ENCODE results near the gene PARN. TPM values are rescaled to one million over a fixed set of nuclear protein-coding genes. Genes with fewer than 3 reads are reported as not detected.

Gene PARN
- total RNA-seq, 1 experiment from 2014 or later = 37.7 TPM

DNA sequence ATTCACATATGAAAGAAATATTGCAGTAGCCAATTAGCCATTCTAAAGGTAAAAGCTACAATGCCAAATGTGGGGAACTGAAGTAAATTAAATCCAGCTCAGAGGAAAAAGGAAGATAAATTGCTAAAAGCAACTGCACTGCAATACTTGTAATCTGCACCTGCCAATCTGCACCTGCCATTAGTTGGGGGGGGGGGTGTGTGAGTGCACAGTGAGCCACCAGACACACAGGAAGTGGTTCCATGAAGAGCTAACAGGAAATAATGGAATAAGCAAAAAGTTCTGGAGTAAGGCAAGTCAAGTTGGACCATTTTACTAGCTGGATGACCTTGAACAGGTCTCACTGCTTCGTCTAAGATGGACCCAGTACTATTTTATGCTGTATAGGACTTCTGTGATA is 191.8 kb downstream of the PARN start:
- no peaks in the 10 kb centered on the region for H3K9me3 Mint-ChIP-seq
- CTCF ChIA-PET = no interaction called here
- H3K36me3 Mint-ChIP-seq = peaks cover 4% of the 10 kb centered on the region; the same call in 1 of the 2 replicates
- TF ChIP-seq, protein P1, sequence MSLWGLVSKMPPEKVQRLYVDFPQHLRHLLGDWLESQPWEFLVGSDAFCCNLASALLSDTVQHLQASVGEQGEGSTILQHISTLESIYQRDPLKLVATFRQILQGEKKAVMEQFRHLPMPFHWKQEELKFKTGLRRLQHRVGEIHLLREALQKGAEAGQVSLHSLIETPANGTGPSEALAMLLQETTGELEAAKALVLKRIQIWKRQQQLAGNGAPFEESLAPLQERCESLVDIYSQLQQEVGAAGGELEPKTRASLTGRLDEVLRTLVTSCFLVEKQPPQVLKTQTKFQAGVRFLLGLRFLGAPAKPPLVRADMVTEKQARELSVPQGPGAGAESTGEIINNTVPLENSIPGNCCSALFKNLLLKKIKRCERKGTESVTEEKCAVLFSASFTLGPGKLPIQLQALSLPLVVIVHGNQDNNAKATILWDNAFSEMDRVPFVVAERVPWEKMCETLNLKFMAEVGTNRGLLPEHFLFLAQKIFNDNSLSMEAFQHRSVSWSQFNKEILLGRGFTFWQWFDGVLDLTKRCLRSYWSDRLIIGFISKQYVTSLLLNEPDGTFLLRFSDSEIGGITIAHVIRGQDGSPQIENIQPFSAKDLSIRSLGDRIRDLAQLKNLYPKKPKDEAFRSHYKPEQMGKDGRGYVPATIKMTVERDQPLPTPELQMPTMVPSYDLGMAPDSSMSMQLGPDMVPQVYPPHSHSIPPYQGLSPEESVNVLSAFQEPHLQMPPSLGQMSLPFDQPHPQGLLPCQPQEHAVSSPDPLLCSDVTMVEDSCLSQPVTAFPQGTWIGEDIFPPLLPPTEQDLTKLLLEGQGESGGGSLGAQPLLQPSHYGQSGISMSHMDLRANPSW (CRISPR knock-in tag; conservative IDR thresholded peaks at IDR 0.05; ENCODE audit: low read depth) = no peak
- TF ChIP-seq, protein P2, sequence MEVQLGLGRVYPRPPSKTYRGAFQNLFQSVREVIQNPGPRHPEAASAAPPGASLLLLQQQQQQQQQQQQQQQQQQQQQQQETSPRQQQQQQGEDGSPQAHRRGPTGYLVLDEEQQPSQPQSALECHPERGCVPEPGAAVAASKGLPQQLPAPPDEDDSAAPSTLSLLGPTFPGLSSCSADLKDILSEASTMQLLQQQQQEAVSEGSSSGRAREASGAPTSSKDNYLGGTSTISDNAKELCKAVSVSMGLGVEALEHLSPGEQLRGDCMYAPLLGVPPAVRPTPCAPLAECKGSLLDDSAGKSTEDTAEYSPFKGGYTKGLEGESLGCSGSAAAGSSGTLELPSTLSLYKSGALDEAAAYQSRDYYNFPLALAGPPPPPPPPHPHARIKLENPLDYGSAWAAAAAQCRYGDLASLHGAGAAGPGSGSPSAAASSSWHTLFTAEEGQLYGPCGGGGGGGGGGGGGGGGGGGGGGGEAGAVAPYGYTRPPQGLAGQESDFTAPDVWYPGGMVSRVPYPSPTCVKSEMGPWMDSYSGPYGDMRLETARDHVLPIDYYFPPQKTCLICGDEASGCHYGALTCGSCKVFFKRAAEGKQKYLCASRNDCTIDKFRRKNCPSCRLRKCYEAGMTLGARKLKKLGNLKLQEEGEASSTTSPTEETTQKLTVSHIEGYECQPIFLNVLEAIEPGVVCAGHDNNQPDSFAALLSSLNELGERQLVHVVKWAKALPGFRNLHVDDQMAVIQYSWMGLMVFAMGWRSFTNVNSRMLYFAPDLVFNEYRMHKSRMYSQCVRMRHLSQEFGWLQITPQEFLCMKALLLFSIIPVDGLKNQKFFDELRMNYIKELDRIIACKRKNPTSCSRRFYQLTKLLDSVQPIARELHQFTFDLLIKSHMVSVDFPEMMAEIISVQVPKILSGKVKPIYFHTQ (CRISPR knock-in tag; IDR thresholded peaks at IDR 0.05) = no peak
- TF ChIP-seq FOXK1 (CRISPR knock-in tag; IDR thresholded peaks at IDR 0.05) = no peak
- TF ChIP-seq, protein P3, sequence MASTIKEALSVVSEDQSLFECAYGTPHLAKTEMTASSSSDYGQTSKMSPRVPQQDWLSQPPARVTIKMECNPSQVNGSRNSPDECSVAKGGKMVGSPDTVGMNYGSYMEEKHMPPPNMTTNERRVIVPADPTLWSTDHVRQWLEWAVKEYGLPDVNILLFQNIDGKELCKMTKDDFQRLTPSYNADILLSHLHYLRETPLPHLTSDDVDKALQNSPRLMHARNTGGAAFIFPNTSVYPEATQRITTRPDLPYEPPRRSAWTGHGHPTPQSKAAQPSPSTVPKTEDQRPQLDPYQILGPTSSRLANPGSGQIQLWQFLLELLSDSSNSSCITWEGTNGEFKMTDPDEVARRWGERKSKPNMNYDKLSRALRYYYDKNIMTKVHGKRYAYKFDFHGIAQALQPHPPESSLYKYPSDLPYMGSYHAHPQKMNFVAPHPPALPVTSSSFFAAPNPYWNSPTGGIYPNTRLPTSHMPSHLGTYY (CRISPR knock-in tag; IDR thresholded peaks at IDR 0.05) = no peak
- TF ChIP-seq TEAD4 (CRISPR knock-in tag; IDR thresholded peaks at IDR 0.05) = no peak
- TF ChIP-seq EMX1 (CRISPR knock-in tag; IDR thresholded peaks at IDR 0.05) = no peak
- TF ChIP-seq, protein P4, sequence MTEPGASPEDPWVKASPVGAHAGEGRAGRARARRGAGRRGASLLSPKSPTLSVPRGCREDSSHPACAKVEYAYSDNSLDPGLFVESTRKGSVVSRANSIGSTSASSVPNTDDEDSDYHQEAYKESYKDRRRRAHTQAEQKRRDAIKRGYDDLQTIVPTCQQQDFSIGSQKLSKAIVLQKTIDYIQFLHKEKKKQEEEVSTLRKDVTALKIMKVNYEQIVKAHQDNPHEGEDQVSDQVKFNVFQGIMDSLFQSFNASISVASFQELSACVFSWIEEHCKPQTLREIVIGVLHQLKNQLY (CRISPR knock-in tag; IDR thresholded peaks at IDR 0.05) = no peak
- TF ChIP-seq RELA (CRISPR knock-in tag; IDR thresholded peaks at IDR 0.05; ENCODE audit: borderline replicate concordance) = no peak
- TF ChIP-seq, protein P5, sequence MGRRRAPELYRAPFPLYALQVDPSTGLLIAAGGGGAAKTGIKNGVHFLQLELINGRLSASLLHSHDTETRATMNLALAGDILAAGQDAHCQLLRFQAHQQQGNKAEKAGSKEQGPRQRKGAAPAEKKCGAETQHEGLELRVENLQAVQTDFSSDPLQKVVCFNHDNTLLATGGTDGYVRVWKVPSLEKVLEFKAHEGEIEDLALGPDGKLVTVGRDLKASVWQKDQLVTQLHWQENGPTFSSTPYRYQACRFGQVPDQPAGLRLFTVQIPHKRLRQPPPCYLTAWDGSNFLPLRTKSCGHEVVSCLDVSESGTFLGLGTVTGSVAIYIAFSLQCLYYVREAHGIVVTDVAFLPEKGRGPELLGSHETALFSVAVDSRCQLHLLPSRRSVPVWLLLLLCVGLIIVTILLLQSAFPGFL (CRISPR knock-in tag; IDR thresholded peaks at IDR 0.05; ENCODE audit: borderline replicate concordance) = no peak
- no peak for TF ChIP-seq JAZF1 (CRISPR knock-in tag; IDR thresholded peaks at IDR 0.05)
- no peak for TF ChIP-seq SMAD4 (CRISPR knock-in tag; IDR thresholded peaks at IDR 0.05)
- peaks cover 17% of the 10 kb centered on the region for H3K4me1 Mint-ChIP-seq
- no peaks in the 10 kb centered on the region for H3K27me3 Mint-ChIP-seq (ENCODE audit: low read depth)
- DNase-seq (ENCODE audit: low spot score) (no peak), ATAC-seq (no peak)
- POLR2A ChIA-PET = interaction anchor here (0.7 kb wide), 1 partner anchor 194 kb away, joined by 4 read pairs; the partner anchor contains the start of gene BFAR
- H3K4me3 Mint-ChIP-seq = no peak overlapping the region
- H3K27ac Mint-ChIP-seq = no peak overlapping the region

DNA sequence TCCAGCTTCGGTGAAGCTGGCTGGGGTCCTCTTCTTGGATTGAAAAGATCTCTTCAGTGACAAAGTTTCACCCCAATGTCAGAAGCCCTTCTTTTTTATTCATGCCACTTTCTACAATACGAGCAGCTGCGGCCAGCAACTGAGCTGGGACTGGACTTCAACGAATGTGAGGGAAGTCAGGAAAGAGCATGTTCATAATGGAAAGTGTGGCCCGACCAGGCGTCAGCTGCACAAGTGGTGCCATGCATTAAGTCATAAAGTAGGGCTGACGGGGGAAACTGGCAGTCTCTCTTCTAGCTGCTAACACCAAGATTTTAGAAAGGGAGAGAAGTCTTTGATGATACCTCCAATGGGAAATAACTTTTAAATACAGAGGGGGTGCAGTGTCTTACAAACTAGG is 192.6 kb downstream of the PARN start:
- Mint-ChIP-seq H3K4me3 (no peak overlapping the region), H3K27me3 (ENCODE audit: low read depth) (no peaks in the 10 kb centered on the region), H3K9me3 (peaks cover 2% of the 10 kb centered on the region; the same call in 1 of the 2 replicates), H3K27ac (0 out of 2 replicates have a peak overlapping the region, but pooled peaks have one; percentile 5), H3K4me1 (peaks cover 17% of the 10 kb centered on the region), H3K36me3 (peaks cover 7% of the 10 kb centered on the region)
- POLR2A ChIA-PET = no interaction called here
- TF ChIP-seq ZNF263 (CRISPR knock-in tag; IDR thresholded peaks at IDR 0.05; ENCODE audit: low read depth) = no peak
- TF ChIP-seq TEAD1 (CRISPR knock-in tag; IDR thresholded peaks at IDR 0.05) = no peak
- DNase-seq (ENCODE audit: low spot score) (no peak), ATAC-seq (no peak)
- CTCF ChIA-PET = no interaction called here

DNA sequence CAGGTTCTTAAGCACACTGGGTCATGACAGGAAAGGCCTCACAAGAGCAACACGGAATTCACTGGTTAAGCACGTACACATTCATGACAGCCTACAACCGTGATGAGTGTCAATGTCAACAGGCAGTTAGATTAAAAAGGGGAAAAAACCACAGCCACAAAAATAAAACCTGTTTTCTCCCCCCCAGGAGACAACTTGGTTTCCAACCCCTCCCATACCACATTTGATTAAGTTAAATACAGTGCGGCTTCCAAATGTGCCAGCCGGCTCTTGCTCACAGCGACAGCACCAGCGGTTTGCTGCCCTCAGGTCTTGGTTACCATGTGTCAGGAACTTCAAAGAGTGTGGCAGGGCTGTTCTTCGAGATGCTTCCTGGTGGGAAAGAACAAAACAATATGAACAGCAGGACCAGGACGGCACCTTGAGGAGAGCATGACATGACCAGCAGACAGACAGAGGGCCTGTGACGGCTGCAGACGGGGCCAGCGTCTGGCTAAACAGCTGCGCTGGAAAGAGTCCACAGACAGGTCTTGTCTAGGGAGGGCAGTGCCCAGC is 193.6 kb downstream of the PARN start:
- Mint-ChIP-seq H3K27ac (peak overlapping the region; percentile 80), H3K36me3 (peaks cover 12% of the 10 kb centered on the region), H3K27me3 (ENCODE audit: low read depth) (no peaks in the 10 kb centered on the region), H3K9me3 (peaks cover 8% of the 10 kb centered on the region), H3K4me1 (peaks cover 11% of the 10 kb centered on the region), H3K4me3 (no peak overlapping the region)
- POLR2A ChIA-PET = no interaction called here
- TF ChIP-seq ZNF263 (CRISPR knock-in tag; IDR thresholded peaks at IDR 0.05; ENCODE audit: low read depth) = no peak
- ATAC-seq (no peak), DNase-seq (ENCODE audit: low spot score) (no peak)
- CTCF ChIA-PET = no interaction called here

All from WTC11 (cell line).